Pancreas (tissue), 10 donors: ENCODE data around the gene GLDC. TPM values are rescaled to one million over a fixed set of nuclear protein-coding genes. Genes with fewer than 3 reads are reported as not detected.

Experiments
- ATAC-seq, 4 donors: fragments of 200-7000 bp; cut with Tn5 transposase; one replicate each; pipeline versions ENCODE4 v1.8.0 to v1.9.1; 2020; ENCODE audit warnings: mild to moderate bottlenecking in 4 of 4, moderate library complexity in 4 of 4
- DNase-seq, 6 donors: peaks; one replicate each; pipeline ENCODE4 v3.0.0-alpha.2; 2020
- FAIRE-seq: peaks from 2 replicates; lab custom pipeline; 2012; peaks lifted over from hg19 to GRCh38; lab: Jason Lieb, UNC
- H3K27ac ChIP-seq, 4 donors: fragments of 200-600 bp; sonication (generic); 1 replicate in 3 of 4; 2 replicates in 1 of 4; pipeline versions ENCODE4 v1.5.0 to v1.8.0; 2020
- H3K27me3 ChIP-seq, 4 donors: fragments of 200-600 bp; one replicate each; pipeline ENCODE4 v1.8.0; 2021
- H3K36me3 ChIP-seq, 3 donors: fragments of 200-600 bp; sonication (generic) in 1 of 3; one replicate each; pipeline versions ENCODE4 v1.5.0 to v1.8.0; 2020 to 2021
- H3K4me1 ChIP-seq, 3 donors: fragments of 200-600 bp; one replicate each; pipeline ENCODE4 v1.8.0; 2021
- H3K4me3 ChIP-seq, 4 donors: fragments of 200-600 bp; sonication (generic) in 2 of 4; one replicate each; pipeline versions ENCODE4 v1.5.0 to v1.8.0; 2020 to 2021
- H3K9me3 ChIP-seq, 4 donors: fragments of 200-600 bp; one replicate each; pipeline ENCODE4 v1.8.0; 2021
- CTCF ChIP-seq, 4 donors: fragments of 200-600 bp; sonication (generic) in 3 of 4; IDR thresholded peaks; one replicate each; pipeline versions ENCODE4 v1.5.0 to v1.8.0; 2021; ENCODE audit warnings: antibody characterized with exemption in 4 of 4
- WGBS, 2 donors: extraction: QIAGEN DNeasy Blood & Tissue Kit; methylation state at CpG; one replicate each; pipeline ENCODE4 v1.1.7; 2013; 5-methylcytosine and 5-hydroxymethylcytosine counted together
- intact Hi-C, 3 donors: fragments of 100-400 bp; cut with DNase I; formaldehyde crosslinking; loops; one replicate each; pipeline versions ENCODE4 v1.11.1 to v1.14.2; 2022
- polyA plus RNA-seq, 2 donors: library from polyadenylated mRNA; stranded (reverse); fragments of 200-250 nt; gene quantifications; one replicate each; pipeline ENCODE4 v1.2.3, GENCODE V29; 2013
- total RNA-seq, 6 donors: library from RNA; stranded (reverse); fragmentation: NEBNext Ultra II Directional in 4 of 6; extraction: Animal tissue kit (Norgen Biotek cat#: 25700) in 4 of 6; gene quantifications; one replicate each; pipeline versions ENCODE4 v1.2.1 to v1.2.4, GENCODE V29; 2021 to 2023
- donor health status: healthy with polysubstance abuse.
- donor health status: DM: no; HTN: no; CAD: no; lungs with moderate emphysema.
- donor health status: DM: no; HTN: no; CAD: no.
- donor health status: control.
- donor health status: control.
- donor health status: Bipolar disorder and iron deficiency.
- donor health status: DM: yes; HTN: yes; CAD: no.
- donor health status: DM: no; HTN: no; CAD: no.
- donor health status: DM: no; HTN: no; CAD: no.
- donor health status: DM: yes; HTN: yes; CAD: no.

GLDC gene
- total and polyA plus RNA-seq, 8 donors = 0.15 to 1.2 (median 0.47) TPM; not detected in 3

GRCh38 chr9:6592231-6592630 is 53.3 kb downstream of the GLDC start:
- no peaks in the 10 kb centered on the region for H3K27me3 ChIP-seq
- 68 to 77% methylated on average over 2 of the region's 2 CpGs for WGBS, 2 donors
- no peak for ATAC-seq
- no peaks in the 10 kb centered on the region for H3K36me3 ChIP-seq
- intact Hi-C loops = no loop called here
- no peak for DNase-seq
- FAIRE-seq = no peak
- no peaks in the 10 kb centered on the region for H3K4me1 ChIP-seq
- H3K27ac ChIP-seq = no peak overlapping the region
- H3K4me3 ChIP-seq = no peak overlapping the region
- no peak for TF ChIP-seq CTCF (IDR thresholded peaks at IDR 0.05)
- H3K9me3 ChIP-seq = no peaks in the 10 kb centered on the region

- Histone ChIP-seq H3K9me3 (no peaks in the 10 kb centered on the region), H3K4me1 (no peaks in the 10 kb centered on the region), H3K27ac (no peak overlapping the region), H3K4me3 (no peak overlapping the region), H3K36me3 (no peaks in the 10 kb centered on the region), H3K27me3 (no peaks in the 10 kb centered on the region)
- DNase-seq = no peak
- 18 to 29% methylated on average over 2 of the region's 2 CpGs for WGBS, 2 donors
- intact Hi-C loops = no loop called here
- ATAC-seq = peak; percentile 53 to 97 (median 90)
- no peak for TF ChIP-seq CTCF (IDR thresholded peaks at IDR 0.05)
- FAIRE-seq = no peak
Observed at GRCh38 chr9:6590772-6591384, 54.7 kb downstream of the GLDC start.

GRCh38 chr9:6590334-6590733 is 55.2 kb downstream of the GLDC start:
- 60 to 61% methylated on average over 2 of the region's 2 CpGs for WGBS, 2 donors
- no peak for FAIRE-seq

GRCh38 chr9:6584881-6585597 is 60.5 kb downstream of the GLDC start:
- no peaks in the 10 kb centered on the region for H3K36me3 ChIP-seq
- no peaks in the 10 kb centered on the region for H3K27me3 ChIP-seq
- no peaks in the 10 kb centered on the region for H3K4me1 ChIP-seq
- intact Hi-C loops = loop anchor here in 1 of 3 donors (10.0 kb wide), 2 partner anchors 80 to 150 kb away; no protein-coding TSS in a partner anchor
- ATAC-seq = peak in 3 of 4 donors; percentile 48 to 66 (median 58)
- no peaks in the 10 kb centered on the region for H3K9me3 ChIP-seq
- FAIRE-seq = peak; percentile 87
- WGBS, 2 donors = 26 to 40% methylated on average over 5 of the region's 5 CpGs
- H3K4me3 ChIP-seq = no peak overlapping the region
- TF ChIP-seq CTCF (IDR thresholded peaks at IDR 0.05) = peak in 3 of 4 donors; percentile 31 to 49 (median 39)
- H3K27ac ChIP-seq = no peak overlapping the region
- no peak for DNase-seq

More at GRCh38 chr9:6590334-6590733, 55.2 kb downstream of the GLDC start:
- Histone ChIP-seq H3K9me3 (no peaks in the 10 kb centered on the region), H3K36me3 (no peaks in the 10 kb centered on the region), H3K27me3 (no peaks in the 10 kb centered on the region), H3K27ac (no peak overlapping the region), H3K4me1 (no peaks in the 10 kb centered on the region), H3K4me3 (no peak overlapping the region)
- DNase-seq (no peak), ATAC-seq (peak in 2 of 4 donors; percentile 12 to 39)
- TF ChIP-seq CTCF (IDR thresholded peaks at IDR 0.05) = no peak
- intact Hi-C loops = no loop called here
